Endothelial cell of umbilical vein (primary cell): Measurements from ENCODE around the gene DDX54. TPM values are rescaled to one million over a fixed set of nuclear protein-coding genes. Genes with fewer than 3 reads are reported as not detected.

Experiments
- BruUV-seq: library from RNA; stranded (reverse); fragments of 400-500 nt; replicated peaks from 2 replicates; lab custom pipeline; 2021; lab: Mats Ljungman, UMichigan
- CTCF ChIA-PET: fragments of 300-600, 350-600 bp; sonication (Branson Sonifier 250); formaldehyde crosslinking; loops from one replicate; lab custom pipeline; 2021; ENCODE audit warnings: antibody characterized with exemption, inconsistent platforms; lab: Charles Lee
- POLR2A ChIA-PET: fragments of 300-600, 350-600 bp; sonication (Branson Sonifier 250); formaldehyde crosslinking; loops from one replicate; lab custom pipeline; 2021; ENCODE audit warnings: antibody characterized with exemption, inconsistent platforms; lab: Charles Lee
- DNase-seq: peaks from one replicate; pipeline ENCODE4 v3.0.0-alpha.2; 2011; ENCODE audit warnings: low read depth, low spot score
- FAIRE-seq: peaks from 2 replicates; lab custom pipeline; 2011; peaks lifted over from hg19 to GRCh38; lab: Jason Lieb, UNC
- H2AFZ ChIP-seq: 2 replicates; pipeline ENCODE4 v1.6.0; 2012; ENCODE audit warnings: low read depth, low read length, control low read depth, inconsistent platforms
- H3K27ac ChIP-seq: 2 replicates; pipeline ENCODE4 v1.5.1; 2011; ENCODE audit warnings: low read depth, mild to moderate bottlenecking, control low read depth, low read length, moderate library complexity; ENCODE audit not compliant: insufficient read depth
- H3K27me3 ChIP-seq, 2 experiments: 2 replicates each; pipeline versions ENCODE4 v1.6.0 to v1.6.1; 2011; ENCODE audit warnings: low read length in 2 of 2, mixed read lengths in 1 of 2; ENCODE audit not compliant: control insufficient read depth in 2 of 2, insufficient read depth in 2 of 2
- H3K36me3 ChIP-seq, 2 experiments: 2 replicates in 1 of 2; 3 replicates in 1 of 2; pipeline ENCODE4 v1.5.1; 2011; ENCODE audit warnings: low read length in 2 of 2, mild to moderate bottlenecking in 1 of 2, moderate library complexity in 1 of 2; ENCODE audit not compliant: control insufficient read depth in 2 of 2, insufficient read depth in 2 of 2; ENCODE audit errors: extremely low read depth in 1 of 2
- H3K4me1 ChIP-seq: 3 replicates; pipeline ENCODE4 v1.5.1; 2011; ENCODE audit warnings: mild to moderate bottlenecking, low read length; ENCODE audit not compliant: control insufficient read depth, insufficient read depth; ENCODE audit errors: extremely low read depth
- H3K4me2 ChIP-seq: 2 replicates; pipeline ENCODE4 v1.6.1; 2011; ENCODE audit warnings: low read length, control low read depth, mixed read lengths; ENCODE audit not compliant: insufficient read depth
- H3K4me3 ChIP-seq, 3 experiments: fragments of 200-600 bp in 1 of 3; sonication (generic), shearing (Covaris generic) in 1 of 3; replicated peaks in 1 of 3; 2 replicates each; pipeline ENCODE4 v1.5.1; 2011 to 2016; ENCODE audit warnings: control low read depth in 3 of 3, low read length in 3 of 3, mild to moderate bottlenecking in 2 of 3, inconsistent platforms in 1 of 3, low read depth in 1 of 3, moderate library complexity in 1 of 3; ENCODE audit not compliant: insufficient read depth in 1 of 3
- H3K79me2 ChIP-seq: 2 replicates; pipeline ENCODE4 v1.6.0; 2012; ENCODE audit warnings: low read length, inconsistent platforms; ENCODE audit not compliant: control insufficient read depth, insufficient read depth
- H3K9ac ChIP-seq: replicated peaks from 2 replicates; pipeline ENCODE3; 2011; ENCODE audit warnings: low read length, control low read depth; ENCODE audit not compliant: insufficient read depth; ENCODE audit errors: extremely low read depth
- H3K9me1 ChIP-seq: replicated peaks from 3 replicates; pipeline ENCODE4 v1.6.0; 2011; ENCODE audit warnings: mild to moderate bottlenecking, low read length; ENCODE audit not compliant: control insufficient read depth, insufficient read depth; ENCODE audit errors: extremely low read depth
- H3K9me3 ChIP-seq: replicated peaks from 2 replicates; pipeline ENCODE4 v1.5.1; 2012; ENCODE audit warnings: low read length, inconsistent platforms; ENCODE audit not compliant: control insufficient read depth, insufficient read depth
- H4K20me1 ChIP-seq: replicated peaks from 2 replicates; pipeline ENCODE3; 2011; ENCODE audit warnings: mild to moderate bottlenecking, low read length; ENCODE audit not compliant: control insufficient read depth, insufficient read depth; ENCODE audit errors: extremely low read depth
- CTCF ChIP-seq, 2 donors: IDR thresholded peaks; 1 replicate in 1 of 2; 2 replicates in 1 of 2; pipeline ENCODE4 v1.5.1; 2011; ENCODE audit warnings: low read length in 2 of 2, mild to moderate bottlenecking in 2 of 2, moderate library complexity in 2 of 2, control low read depth in 1 of 2, inconsistent platforms in 1 of 2, low read depth in 1 of 2; ENCODE audit not compliant: insufficient read depth in 1 of 2; ENCODE audit errors: extremely low read depth in 1 of 2
- EZH2 ChIP-seq: IDR thresholded peaks from 2 replicates; pipeline ENCODE4 v1.6.1; 2012; ENCODE audit warnings: borderline replicate concordance, low read depth, mild to moderate bottlenecking, moderate library complexity, low read length, inconsistent platforms; ENCODE audit not compliant: severe bottlenecking
- FOS ChIP-seq: IDR thresholded peaks from 2 replicates; pipeline ENCODE4 v1.6.1; 2011; ENCODE audit warnings: mild to moderate bottlenecking, low read length, moderate library complexity, borderline replicate concordance; ENCODE audit not compliant: insufficient read depth
- GATA2 ChIP-seq: IDR thresholded peaks from 2 replicates; pipeline ENCODE4 v1.7.0; 2011; ENCODE audit warnings: low read depth, mild to moderate bottlenecking, moderate library complexity, mixed read lengths, low read length; ENCODE audit not compliant: insufficient read length, insufficient read depth
- JUN ChIP-seq: IDR thresholded peaks from 2 replicates; pipeline ENCODE4 v1.6.1; 2011; ENCODE audit warnings: borderline replicate concordance, low read depth; ENCODE audit not compliant: insufficient read length, insufficient read depth
- MAX ChIP-seq: IDR thresholded peaks from 2 replicates; pipeline ENCODE4 v1.6.1; 2011; ENCODE audit not compliant: insufficient read depth, insufficient read length
- MYC ChIP-seq: IDR thresholded peaks from one replicate; pipeline ENCODE4 v1.6.1; 2011; ENCODE audit warnings: mild to moderate bottlenecking, low read depth, low read length
- POLR2A ChIP-seq: IDR thresholded peaks from 2 replicates; pipeline ENCODE4 v1.6.1; 2012; ENCODE audit warnings: low read depth, mild to moderate bottlenecking, control low read depth, low read length
- POLR2AphosphoS5 ChIP-seq: IDR thresholded peaks from 2 replicates; pipeline ENCODE4 v1.6.1; 2012; ENCODE audit warnings: low read depth, mild to moderate bottlenecking, control low read depth, low read length, moderate library complexity; ENCODE audit not compliant: insufficient read depth
- dilution Hi-C: fragments of 300-500 bp; cut with MboI; formaldehyde crosslinking; loops from one replicate; pipeline ENCODE4 v1.15.0; 2019; ENCODE audit warnings: low sequenced_read_pairs; ENCODE audit not compliant: extremely low pct_ligation_motif_present
- intact Hi-C: fragments of 100-400 bp; cut with micrococcal nuclease; formaldehyde crosslinking; loops from one replicate; pipeline ENCODE4 v1.10.0; 2022
- polyA plus RNA-seq, 4 experiments: library from polyadenylated mRNA; depleted of rRNA in 3 of 4; stranded (reverse) in 3 of 4; unstranded in 1 of 4; fragments of >200 nt; gene quantifications; 2 replicates each; pipeline versions ENCODE4 v1.2.1 to v1.2.3, GENCODE V29; 2011 to 2012; ENCODE audit warnings: missing spikeins in 1 of 4
- total RNA-seq: library from RNA; stranded (reverse); gene quantifications from 2 replicates; pipeline ENCODE4 v1.2.3, GENCODE V29; 2021

Gene DDX54
- total and polyA plus RNA-seq, 2 donors (not counting 3 experiments of a cell fraction or from before 2014, with no cell fraction given): 54.1 to 90.0 TPM

DNA sequence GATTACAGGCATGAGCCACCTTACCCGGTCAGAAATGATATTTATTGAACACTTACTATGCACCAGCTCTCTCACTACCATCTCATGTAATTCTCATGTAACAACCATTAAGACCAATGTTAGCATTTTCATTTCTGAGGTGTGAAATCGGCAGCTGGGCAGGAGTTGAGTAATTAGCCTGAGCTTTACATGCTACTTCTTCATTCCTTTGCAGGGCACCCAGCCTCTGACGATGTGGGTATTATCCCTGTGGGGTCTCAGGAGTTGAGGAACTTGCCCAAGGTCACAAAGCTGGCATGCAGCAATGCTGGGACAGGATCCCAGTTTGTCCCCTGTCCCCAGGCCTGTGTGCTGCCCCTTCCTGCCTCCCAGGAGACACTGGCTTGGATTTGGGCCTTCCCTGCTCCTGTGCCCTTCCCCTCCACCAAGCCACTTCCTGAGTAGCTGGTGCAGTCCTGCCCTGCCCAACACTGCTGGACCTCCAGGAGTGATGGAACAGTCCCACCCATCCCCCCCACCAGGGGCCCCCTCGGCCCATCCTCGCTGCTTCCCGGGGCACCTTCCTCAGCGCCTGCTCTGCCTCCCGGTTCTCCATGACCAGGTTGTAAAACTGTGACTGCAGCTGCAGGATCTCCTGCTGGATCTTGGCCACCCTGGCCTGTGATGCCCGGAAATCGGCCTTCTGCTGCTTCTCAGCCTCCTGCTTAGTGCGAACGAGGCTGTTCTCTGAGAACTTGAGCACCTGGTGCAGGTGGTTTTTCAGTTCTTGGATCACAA lies 14.9 kb upstream of the DDX54 start:
- no peak for TF ChIP-seq FOS
- no peak for TF ChIP-seq MAX
- no peak for TF ChIP-seq MYC
- no peak for TF ChIP-seq POLR2A
- TF ChIP-seq GATA2: no peak
- TF ChIP-seq POLR2AphosphoS5: no peak
- no peak for TF ChIP-seq JUN
- no peak for TF ChIP-seq EZH2
- TF ChIP-seq CTCF (IDR thresholded peaks at IDR 0.05; ENCODE audit: extremely low read depth in 1 of 2, insufficient read depth in 1 of 2, low read depth in 1 of 2, low read length in 2 of 2): no peak
- Histone ChIP-seq H3K9me3 (no peaks in the 10 kb centered on the region), H4K20me1 (no peaks in the 10 kb centered on the region), H3K4me2 (no peak overlapping the region), H3K9ac (no peak overlapping the region), H3K4me1 (no peaks in the 10 kb centered on the region), H3K4me3 (no peak overlapping the region), H3K27me3 (no peaks in the 10 kb centered on the region), H3K27ac (no peak overlapping the region), H3K36me3 (no peaks in the 10 kb centered on the region), H3K79me2 (no peaks in the 10 kb centered on the region), H2AFZ (no peak overlapping the region), H3K9me1 (no peaks in the 10 kb centered on the region)
- no peak for FAIRE-seq
- no peak for DNase-seq
- ChIA-PET POLR2A (interaction anchor here (0.6 kb wide), 1 partner anchor 23 kb away, joined by 8 read pairs; no protein-coding TSS in a partner anchor), CTCF (interaction anchor here (0.8 to 1.7 kb wide), 3 partner anchors 21 to 225 kb away, joined by 3 to 7 read pairs (median 3); partner anchors contain the start of gene TPCN1)
- intact Hi-C loops: no loop called here
- no TSS peak for BruUV-seq
- dilution Hi-C loops: no loop called here
